NCI-H2196 (cell line): ENCODE measurements around the gene NVL.
A peak's percentile ranks its signal among the peaks of the same experiment; 100 is the strongest.

ENCODE experiments used
- DNase-seq: peaks from one replicate; lab custom pipeline; 2025; ENCODE audit not compliant: unreplicated experiment; lab: John Stamatoyannopoulos, UW

NVL gene

DNA sequence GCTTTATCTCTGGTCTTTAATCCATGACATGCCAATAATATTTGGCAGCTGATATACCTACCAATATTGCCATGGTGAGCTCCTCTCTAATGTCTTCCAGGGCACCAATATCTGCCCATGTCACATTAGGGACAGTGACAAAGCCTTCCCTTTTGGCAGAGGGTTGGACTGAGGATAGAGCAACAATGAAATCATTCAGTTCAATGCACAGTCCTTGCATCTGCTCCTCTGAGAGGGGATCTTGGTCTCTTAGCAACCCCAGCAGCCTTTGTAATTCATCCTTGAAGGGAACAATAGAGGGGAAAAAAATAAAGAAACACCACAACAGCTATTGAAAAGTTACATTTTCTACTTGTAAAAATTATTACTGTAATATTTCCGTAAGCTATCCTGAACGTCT is 42.3 kb downstream of the NVL start:
- no peak for DNase-seq

DNA sequence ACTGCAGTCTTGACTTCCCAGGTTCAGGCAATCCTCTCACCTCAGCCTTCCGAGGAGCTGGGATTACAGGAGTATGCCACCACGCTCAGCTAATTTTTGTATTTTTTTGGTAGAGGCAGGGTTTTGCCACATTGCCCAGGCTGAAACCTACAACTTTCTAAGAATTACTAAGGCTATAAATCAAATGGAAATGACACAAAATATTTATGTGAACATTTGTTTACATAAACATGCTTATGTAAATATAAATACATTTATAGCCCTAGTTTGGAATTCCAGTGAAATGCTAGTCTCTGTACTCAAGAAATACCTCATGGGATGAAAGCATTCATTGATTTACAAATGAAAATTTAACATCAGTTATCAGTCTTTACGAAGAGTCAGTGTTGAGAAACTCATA is 47.8 kb downstream of the NVL start:
- no peak for DNase-seq

DNA sequence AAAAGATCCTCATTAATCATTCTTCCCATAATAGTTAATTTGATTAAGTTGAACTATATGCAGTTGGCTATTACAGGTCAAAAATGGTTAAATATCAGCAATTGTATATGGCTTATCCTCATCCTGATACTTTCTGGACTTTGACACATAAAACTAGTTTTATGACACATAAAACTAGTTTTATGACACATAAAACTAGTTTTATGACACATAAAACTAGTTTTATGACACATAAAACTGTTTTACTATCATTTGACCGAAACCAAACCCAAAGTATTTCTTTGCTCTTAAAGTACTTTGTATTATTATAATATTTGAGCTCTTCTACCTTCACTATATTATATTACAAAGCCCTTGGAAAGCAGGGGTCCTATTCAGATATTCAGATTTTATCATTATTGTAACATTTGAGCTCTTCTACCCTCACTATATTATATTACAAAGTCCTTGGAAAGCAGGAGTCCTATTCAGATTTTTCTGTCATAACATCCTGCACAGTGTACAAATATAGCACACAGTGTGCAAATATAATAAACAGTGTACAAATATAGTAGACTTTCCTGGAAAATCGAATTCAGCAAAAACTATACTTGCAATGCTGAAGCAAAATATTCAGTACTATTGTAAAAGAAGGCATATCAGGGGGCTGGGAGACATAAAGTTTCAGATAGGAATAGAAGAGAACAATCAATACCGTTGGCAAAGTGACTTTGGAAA is 53.0 kb downstream of the NVL start:
- DNase-seq: no peak

DNA sequence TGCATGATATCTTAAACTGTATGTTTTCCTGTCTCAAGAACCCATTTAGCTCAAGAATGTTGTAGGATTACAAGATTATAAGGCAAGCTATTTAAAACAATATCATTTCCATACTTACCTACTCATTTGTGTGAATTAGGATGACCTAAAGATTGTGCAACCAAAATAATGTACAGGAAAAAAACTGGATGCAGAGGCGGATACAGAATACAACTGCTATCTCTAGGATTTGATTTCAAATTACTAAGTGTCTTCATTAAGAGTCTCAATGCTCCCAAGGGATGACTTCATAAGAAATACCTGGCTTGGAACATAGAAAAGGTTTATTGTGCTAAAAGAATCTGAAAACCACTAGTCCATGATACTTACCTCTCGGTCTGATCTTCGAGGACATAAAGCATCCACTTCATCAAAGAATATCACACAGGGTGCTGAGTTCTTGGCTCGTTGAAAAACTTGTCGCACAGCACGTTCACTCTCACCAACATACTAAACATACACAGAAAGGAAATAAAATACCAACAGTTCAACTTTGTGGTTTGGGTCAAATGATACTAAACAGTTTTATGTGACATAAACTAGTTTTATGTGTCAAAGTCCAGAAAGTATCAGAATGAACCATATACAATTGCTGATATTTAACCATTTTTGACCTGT is 54.9 kb downstream of the NVL start:
- DNase-seq: no peak

DNA sequence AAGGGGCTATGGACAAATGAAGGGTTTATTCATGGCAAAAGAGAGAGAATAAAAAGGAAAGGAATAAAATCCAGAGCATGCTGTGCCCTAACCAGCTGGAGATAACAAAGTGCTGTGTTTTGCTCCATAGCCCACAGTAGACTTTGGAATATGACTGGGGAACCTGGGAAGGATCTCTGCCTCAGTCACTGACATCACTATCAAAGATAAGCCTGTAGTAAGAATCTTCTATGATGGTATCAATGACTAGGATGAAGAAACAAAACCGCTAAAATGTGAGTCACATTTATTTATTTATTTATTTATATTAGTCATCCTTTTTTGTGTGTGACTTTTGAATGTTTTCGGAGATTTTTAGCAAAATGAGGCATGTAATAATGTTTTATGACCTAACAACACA is 56.3 kb downstream of the NVL start:
- DNase-seq: no peak

DNA sequence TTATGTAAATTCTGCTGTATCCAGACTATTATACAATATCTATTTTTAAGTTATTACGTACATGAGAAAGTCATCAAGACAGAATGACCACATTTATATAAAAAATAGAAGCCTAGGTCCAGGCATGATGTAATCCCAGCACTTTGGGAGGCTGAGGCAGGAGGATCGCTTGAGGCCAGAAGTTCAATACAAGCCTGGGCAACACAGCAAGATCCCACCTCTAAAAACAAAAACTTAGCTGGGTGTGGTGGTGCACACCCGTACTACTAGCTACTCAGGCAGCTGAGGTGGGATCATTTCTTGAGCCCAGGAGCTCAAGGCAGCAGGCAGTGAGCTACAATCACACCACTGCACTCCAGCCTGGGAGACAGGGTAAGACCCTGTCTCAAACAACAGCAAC is 58.9 kb downstream of the NVL start:
- no peak for DNase-seq

DNA sequence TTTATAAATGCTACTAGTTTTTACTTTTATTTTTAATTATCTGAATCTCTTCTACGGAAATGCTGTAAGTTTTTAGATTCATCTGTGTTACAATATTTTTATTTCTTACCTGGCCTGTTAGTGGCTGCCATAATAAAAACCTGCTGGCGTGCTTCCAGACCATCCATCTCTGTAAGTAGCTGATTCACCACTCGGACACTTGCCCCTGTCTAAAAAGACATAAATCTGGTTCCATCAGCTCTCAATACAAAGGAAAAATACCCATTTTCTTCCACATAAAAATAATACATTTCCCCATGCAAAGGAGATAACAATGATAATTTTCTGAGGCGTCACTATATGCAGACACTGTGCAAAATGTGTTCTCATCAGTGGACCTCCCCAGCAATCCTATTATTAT is 62.0 kb downstream of the NVL start:
- DNase-seq: no peak

DNA sequence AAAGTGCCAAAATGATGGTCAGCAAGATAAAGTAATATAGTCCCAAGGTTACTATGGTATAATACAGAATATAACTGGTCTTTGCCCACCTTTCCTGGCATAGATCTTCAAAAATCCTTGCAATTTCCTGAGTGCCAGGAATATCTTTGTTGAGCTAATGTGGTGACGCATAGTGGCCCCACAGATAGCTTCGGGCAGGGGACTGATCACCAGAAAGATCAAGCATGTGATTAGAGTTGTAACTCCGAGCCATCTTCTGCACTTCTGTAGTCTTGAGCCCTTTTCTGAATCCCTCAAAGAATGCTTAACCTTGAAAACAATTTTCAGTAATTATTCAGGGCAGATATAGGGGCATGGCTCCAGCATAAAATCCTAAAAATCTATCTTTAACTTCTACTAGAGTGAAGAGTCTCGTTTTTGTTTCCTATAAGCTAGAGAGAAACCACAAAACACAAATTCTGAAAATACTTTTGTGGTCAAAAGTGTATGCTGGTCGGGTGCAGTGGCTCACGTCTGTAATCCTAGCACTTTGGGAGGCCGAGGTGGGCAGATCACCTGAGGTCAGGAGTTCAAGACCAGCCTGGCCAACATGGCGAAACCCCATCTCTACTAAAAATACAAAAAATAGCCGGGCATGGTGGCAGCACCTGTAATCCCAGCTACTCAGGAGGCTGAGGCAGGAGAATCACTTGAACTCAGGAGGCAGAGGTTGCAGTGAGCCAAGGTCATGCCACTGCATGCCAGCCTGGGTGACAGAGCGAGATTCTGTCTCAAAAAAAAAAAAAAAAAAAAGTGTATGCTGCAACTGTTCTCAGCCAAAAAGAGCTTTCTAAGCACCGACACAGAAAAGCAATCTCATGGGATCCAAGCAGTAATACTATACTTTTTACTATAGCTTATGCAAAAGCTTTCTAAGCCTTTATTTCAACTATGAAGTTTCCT is 62.8 kb downstream of the NVL start:
- DNase-seq: no peak

DNA sequence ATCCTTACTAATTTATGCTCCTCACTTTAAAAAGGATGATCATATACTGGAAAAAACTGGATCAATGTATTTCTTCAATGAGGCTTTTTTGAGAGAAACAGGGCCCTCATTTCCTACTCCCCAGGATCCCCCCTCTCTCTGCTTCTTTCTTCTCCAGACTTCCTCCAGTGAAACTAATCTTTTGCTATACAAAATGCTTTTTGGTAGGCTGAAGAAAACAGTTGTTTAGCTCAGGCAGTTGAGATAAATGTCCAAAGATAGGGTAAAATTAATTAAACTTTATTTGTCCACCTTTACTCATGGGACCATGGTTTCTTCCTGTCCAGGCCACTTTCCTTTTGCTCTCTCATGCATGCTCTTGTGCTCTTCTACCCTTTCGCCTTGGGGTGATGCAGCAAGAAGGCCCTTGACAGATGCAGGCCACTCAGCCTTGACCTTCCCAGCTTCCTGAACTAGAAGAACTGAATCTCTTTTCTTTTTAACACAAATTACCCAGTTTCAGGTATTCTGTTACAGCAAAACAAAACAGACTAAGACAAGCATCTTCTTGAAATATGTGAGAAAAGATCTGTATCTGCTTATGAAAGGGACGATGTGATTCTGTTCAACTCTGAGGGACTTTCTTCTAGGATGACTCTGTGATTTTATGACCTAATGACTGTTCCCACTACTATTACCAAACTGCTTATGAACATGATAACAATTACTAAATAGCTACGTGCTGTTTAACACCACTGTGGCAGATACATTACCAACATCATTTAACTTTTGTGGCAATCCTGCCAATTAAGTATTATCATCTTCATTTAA is 63.7 kb downstream of the NVL start:
- DNase-seq: no peak

DNA sequence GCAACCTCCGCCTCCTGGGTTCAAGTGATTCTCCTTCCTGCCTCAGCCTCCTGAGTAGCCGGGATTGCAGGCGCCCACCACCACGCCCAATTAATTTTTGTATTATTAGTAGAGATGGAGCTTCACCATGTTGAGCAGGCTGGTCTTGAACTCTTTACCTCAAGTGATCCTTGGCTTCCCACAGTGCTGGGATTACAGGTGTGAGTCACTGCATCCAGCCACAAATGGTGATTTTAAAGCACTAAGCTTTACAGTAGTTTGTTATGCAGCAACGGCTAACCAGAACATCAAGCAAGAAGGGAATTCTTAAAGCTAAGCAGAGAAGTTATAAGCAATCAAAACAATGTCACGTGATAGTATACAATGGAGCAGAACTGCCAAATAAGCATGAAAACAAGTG is 65.7 kb downstream of the NVL start:
- no peak for DNase-seq

DNA sequence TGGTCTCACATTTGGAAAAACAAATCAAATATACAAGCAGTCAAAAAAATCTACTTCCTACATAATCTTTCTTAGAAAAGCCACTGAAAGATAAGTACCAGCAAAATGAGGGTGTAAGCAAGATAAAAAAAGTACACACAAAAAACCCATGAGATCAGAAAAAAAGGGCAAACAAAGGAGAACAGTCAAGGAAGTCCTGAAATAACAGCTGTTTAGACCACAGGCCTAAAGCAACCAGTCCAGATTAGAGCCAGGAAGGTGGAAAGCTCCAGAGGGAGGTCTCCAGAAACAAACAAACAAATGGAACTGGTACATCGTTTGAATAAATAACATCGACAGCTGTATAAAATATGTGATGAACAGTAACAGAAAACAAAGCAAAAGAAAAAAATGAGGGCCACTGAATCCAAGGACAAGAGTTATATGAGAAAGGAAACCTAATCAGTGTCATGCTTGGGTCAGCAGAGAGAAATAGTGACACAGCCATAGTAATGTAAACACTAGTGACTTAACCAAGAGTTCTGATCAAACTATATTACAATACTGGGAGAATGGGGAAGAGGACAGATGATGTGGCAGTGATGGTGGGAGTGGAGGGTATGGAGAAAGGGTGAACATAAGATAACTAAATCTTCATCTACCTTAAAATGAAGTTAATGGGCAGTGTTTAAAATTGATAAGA is 67.5 kb downstream of the NVL start:
- no peak for DNase-seq

DNA sequence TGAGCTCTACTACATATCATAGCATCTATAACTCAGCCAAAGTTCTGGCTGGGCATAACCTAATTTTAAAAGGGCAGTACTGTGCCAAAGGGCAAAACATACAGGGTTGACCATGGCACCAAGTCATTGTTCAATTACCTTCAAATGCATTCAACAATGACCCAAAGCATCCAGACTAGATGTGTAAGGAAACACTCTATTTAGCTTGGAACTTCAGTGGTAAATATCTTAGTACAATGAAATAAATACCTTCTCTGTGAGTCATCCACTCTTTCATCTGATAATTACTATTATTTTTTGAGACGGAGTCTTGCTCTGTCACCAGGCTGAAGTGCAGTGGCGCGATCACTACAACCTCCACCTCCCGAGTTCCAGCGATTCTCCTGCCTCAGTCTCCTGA is 70.0 kb downstream of the NVL start:
- no peak for DNase-seq

DNA sequence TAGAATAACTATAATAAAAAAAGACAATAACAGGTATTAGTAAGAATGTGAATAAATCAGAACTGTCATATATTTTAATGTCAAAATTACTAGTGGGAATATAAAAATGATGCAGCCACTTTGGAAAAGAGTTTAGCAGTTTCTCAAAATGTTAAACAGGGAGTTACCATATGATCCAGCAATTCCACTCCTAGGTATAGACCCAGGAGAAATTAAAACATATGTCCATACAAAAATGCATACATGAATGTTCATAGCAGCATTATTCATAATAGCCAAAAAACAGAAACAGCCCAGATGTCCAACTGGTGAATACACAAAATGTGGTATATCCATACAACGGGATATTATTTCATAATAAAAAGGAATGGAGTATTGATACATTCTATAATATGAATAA is 71.6 kb downstream of the NVL start:
- no peak for DNase-seq

DNA sequence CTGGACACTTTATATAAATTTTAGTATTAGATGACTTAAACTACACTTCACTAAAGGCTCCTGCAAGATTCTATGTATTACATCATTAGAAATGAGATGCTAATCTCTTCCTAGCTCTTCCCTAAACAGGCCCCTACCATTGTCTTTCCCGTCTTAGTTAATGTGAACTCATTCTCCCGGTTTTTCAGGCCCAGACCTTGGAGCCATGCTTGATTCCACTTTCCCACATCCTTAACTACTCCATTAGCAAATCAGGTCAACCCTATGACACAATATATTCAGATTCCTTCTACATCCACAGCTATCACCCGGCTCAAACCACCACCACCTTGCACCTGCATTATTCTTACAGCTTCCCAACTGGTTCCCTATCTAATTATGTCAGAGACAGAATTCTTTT is 73.3 kb downstream of the NVL start:
- no peak for DNase-seq

DNA sequence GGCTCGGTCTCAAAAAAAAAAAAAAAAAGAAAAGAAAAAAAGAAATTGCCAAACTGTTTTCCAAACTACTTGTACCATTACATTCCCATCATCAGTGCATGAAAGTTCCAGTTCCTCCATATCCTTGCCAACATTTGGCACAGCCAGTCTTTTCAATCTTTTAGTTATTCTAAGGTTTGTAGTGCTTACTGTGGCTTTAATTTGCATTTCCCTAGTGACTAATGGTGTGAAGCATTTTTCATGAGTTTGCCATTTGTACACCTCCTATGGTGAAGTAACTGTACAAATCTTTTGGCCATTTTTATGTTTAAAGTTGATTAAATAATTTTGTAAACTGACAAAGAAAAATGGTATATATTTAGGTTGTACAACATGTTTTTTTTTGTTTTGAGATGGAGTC is 76.3 kb downstream of the NVL start:
- DNase-seq: no peak

DNA sequence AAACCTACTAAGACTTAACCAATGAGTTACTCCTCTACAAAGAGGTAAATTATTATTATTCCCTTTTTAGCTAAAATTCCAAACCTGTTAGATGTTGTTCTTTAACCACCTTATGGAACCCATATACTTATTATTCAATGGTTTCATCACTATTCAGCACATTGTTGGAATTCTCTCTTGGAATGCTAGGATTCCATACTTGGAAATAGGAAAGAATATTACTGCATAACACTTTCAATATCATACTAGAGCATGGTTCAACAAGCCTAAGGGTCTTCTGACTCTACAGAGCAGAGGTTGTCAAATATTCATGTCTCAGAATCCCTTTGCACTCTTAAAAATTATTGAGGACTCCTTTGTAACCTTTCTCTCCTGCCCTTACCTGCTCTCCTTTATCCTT is 77.5 kb downstream of the NVL start:
- no peak for DNase-seq

DNA sequence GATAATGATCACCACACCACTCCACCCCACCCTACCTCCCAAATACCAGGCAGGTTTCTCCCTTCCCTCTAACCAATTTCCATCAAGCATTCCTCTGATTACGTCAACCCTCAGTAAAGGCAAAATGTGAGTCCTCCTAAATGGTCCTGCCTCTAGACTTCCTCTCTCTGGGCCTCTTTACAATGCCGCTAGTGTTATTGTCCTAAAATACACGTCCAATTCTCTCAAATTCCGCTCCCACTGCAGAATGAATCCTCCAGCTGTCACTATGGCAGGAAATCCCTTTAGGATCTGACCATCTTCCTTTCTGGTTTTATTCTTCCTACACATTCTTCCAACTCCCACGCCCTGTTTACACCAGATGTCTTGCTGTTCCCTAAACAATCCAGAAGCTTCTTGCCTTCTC is 78.2 kb downstream of the NVL start:
- DNase-seq: no peak

DNA sequence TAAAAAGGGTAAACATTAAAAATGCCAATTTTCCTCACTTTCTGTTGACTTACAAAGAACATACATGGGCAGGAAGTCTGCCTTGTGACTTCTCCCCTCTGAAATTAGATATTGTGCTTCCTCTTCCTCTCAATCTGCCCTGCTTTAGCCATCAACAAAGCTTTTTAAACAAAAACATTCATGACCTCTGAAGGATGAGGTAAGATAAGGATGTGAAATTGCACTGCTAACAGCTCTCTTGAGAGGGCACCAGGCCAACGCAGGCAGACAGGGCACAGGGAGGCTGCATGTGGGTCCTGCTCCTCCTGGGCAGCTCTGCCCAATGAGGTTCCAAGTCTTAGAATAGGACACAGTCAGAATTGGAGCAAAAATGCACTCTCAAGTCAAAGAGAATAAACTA is 84.8 kb downstream of the NVL start:
- peak; percentile 80 for DNase-seq

DNA sequence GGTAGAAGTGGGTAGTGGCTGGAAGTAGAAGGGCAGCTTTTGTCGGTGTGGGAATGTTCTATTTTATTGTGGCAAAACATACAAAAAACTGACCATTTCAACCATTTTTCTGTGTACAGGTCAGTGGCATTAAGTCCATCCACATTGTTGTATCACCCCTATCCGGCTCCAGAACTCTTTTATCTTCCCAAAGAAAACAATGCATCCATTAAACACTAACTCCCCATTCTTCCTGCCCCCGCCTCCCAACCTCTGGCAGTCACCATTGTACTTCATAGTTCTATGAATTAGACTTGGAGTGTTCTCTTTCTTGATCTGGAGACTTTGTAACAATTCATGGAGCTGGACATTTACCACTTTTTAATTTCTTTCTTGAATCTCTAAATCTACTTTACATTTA is 91.2 kb downstream of the NVL start:
- DNase-seq: no peak

DNA sequence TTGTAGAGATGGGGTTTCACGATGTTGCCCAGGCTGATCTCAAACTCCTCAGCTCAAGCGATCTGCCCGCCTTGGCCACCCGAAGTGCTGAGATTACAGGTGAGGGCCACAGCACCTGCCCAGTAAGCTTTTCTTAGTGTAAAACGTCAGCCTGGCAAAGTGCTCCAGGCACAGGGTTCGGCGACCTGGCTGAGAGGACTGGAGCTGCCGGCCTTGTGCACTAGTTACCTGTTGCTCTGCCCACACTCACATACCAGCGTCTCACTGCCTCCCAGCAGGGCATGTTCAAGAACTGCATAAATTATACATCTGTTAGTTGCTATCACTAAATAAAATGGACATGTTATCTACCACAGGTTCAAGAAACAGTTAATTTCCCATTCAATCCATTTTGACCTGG is 91.8 kb downstream of the NVL start:
- no peak for DNase-seq
